Ishikawa (cell line): ENCODE results near the gene FEM1C.

Source experiments
- CEBPB ChIP-seq: IDR thresholded peaks from 2 replicates; pipeline ENCODE4 v1.6.1; 2012
- EGR1 ChIP-seq: IDR thresholded peaks from 2 replicates; pipeline ENCODE4 v1.6.1; 2012
- EP300 ChIP-seq: IDR thresholded peaks from 2 replicates; pipeline ENCODE4 v1.6.1; 2012; ENCODE audit warnings: borderline replicate concordance
- FOXM1 ChIP-seq: IDR thresholded peaks from 2 replicates; pipeline ENCODE4 v1.6.1; 2012; ENCODE audit warnings: low read depth, borderline replicate concordance
- NFIC ChIP-seq: IDR thresholded peaks from 2 replicates; pipeline ENCODE4 v1.6.1; 2012
- RAD21 ChIP-seq: IDR thresholded peaks from 2 replicates; pipeline ENCODE4 v1.6.1; 2012; ENCODE audit warnings: low read depth
- TAF1 ChIP-seq: IDR thresholded peaks from 2 replicates; pipeline ENCODE4 v1.6.1; 2012; ENCODE audit warnings: low read depth, mild to moderate bottlenecking
- TCF12 ChIP-seq: IDR thresholded peaks from 2 replicates; pipeline ENCODE4 v1.6.1; 2012; ENCODE audit warnings: low read depth
- TEAD4 ChIP-seq: IDR thresholded peaks from 2 replicates; pipeline ENCODE4 v1.6.1; 2012
- YY1 ChIP-seq: IDR thresholded peaks from 2 replicates; pipeline ENCODE4 v1.6.1; 2012; ENCODE audit warnings: low read depth
- ZBTB7A ChIP-seq: IDR thresholded peaks from 2 replicates; pipeline ENCODE4 v1.6.1; 2012; ENCODE audit warnings: low read depth
- TF ChIP-seq, protein P1 (sequence below): IDR thresholded peaks from 2 replicates; pipeline ENCODE4 v1.6.1; 2012; ENCODE audit warnings: low read depth, mild to moderate bottlenecking
- TF ChIP-seq, protein P2 (sequence below): IDR thresholded peaks from 2 replicates; pipeline ENCODE4 v1.6.1; 2012
- TF ChIP-seq, protein P3 (sequence below): IDR thresholded peaks from 2 replicates; pipeline ENCODE4 v1.6.1; 2012

DNA sequence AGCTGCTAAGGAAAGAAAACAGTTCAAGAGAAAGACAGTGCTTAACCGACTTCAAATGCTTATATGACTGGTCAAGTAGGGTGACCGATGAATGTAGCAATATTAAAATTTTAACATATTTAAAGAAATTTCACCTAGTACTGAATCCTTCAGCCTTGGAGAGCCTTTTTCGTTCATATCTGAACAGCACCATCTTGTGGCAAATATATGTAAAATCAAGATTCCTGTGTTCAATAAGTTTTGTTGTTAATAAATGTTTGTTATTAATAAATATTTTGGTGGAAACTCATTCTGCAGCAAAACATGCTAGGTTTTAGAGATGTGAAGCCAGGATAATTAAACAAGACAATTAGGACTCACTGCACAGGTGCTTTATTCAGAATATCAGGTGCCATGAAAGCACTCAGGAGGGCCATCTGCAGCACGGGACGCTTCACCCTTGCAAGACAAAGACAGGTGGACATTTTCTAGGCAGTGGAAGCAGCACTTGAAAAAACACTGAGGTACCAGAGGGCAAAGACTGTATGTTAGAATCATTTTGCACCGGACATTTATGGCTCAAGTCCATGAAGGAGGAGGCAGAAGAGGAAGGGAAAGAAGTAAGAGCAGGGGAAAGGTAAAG is 42.1 kb upstream of the FEM1C start:
- TF ChIP-seq EP300 (no peak), TCF12 (no peak), RAD21 (peak; percentile 65), CEBPB (no peak), FOXM1 (no peak), YY1 (no peak), TEAD4 (no peak), NFIC (no peak), TAF1 (no peak), ZBTB7A (no peak), EGR1 (no peak)
- TF ChIP-seq, protein P1, sequence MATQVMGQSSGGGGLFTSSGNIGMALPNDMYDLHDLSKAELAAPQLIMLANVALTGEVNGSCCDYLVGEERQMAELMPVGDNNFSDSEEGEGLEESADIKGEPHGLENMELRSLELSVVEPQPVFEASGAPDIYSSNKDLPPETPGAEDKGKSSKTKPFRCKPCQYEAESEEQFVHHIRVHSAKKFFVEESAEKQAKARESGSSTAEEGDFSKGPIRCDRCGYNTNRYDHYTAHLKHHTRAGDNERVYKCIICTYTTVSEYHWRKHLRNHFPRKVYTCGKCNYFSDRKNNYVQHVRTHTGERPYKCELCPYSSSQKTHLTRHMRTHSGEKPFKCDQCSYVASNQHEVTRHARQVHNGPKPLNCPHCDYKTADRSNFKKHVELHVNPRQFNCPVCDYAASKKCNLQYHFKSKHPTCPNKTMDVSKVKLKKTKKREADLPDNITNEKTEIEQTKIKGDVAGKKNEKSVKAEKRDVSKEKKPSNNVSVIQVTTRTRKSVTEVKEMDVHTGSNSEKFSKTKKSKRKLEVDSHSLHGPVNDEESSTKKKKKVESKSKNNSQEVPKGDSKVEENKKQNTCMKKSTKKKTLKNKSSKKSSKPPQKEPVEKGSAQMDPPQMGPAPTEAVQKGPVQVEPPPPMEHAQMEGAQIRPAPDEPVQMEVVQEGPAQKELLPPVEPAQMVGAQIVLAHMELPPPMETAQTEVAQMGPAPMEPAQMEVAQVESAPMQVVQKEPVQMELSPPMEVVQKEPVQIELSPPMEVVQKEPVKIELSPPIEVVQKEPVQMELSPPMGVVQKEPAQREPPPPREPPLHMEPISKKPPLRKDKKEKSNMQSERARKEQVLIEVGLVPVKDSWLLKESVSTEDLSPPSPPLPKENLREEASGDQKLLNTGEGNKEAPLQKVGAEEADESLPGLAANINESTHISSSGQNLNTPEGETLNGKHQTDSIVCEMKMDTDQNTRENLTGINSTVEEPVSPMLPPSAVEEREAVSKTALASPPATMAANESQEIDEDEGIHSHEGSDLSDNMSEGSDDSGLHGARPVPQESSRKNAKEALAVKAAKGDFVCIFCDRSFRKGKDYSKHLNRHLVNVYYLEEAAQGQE: no peak
- TF ChIP-seq, protein P2, sequence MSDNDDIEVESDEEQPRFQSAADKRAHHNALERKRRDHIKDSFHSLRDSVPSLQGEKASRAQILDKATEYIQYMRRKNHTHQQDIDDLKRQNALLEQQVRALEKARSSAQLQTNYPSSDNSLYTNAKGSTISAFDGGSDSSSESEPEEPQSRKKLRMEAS: no peak
- TF ChIP-seq, protein P3, sequence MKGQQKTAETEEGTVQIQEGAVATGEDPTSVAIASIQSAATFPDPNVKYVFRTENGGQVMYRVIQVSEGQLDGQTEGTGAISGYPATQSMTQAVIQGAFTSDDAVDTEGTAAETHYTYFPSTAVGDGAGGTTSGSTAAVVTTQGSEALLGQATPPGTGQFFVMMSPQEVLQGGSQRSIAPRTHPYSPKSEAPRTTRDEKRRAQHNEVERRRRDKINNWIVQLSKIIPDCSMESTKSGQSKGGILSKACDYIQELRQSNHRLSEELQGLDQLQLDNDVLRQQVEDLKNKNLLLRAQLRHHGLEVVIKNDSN: no peak
